Upper lobe of left lung (tissue), 4 donors: ENCODE data around the gene SNHG17.

Source experiments
- POLR2AphosphoS5 ChIP-seq, 2 donors: sonication (generic); formaldehyde crosslinking; IDR thresholded peaks; one replicate each; pipeline ENCODE4 v1.5.1; 2017; ENCODE audit warnings: antibody characterized with exemption in 2 of 2
- TF ChIP-seq, protein P1 (sequence below), 6 experiments: fragments of 450-650 bp in 4 of 6; fragments of 200-600 bp in 2 of 6; sonication (generic) in 2 of 6; IDR thresholded peaks; one replicate each; pipeline ENCODE4 v1.5.1; 2016 to 2019; ENCODE audit warnings: antibody characterized with exemption in 6 of 6

DNA sequence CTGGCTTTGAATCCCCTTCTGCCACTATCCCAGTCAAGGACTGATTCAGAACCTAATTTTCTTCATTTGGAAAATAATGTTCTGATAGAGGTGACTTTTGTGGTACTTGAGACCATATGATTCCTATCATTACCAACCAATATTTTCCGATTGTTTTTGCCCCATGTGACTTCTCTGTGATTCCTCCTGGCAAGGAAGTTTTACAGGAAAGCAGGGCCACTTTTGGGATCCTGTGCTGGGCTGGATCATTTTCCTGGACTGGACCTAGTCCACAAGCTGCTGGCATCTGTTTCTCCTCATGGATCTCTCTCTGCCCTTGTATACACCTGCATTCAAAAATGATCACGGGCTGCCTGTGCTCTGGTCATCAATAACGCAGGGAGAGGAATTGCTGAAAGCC lies 13.9 kb upstream of the SNHG17 start:
- TF ChIP-seq, protein P1, sequence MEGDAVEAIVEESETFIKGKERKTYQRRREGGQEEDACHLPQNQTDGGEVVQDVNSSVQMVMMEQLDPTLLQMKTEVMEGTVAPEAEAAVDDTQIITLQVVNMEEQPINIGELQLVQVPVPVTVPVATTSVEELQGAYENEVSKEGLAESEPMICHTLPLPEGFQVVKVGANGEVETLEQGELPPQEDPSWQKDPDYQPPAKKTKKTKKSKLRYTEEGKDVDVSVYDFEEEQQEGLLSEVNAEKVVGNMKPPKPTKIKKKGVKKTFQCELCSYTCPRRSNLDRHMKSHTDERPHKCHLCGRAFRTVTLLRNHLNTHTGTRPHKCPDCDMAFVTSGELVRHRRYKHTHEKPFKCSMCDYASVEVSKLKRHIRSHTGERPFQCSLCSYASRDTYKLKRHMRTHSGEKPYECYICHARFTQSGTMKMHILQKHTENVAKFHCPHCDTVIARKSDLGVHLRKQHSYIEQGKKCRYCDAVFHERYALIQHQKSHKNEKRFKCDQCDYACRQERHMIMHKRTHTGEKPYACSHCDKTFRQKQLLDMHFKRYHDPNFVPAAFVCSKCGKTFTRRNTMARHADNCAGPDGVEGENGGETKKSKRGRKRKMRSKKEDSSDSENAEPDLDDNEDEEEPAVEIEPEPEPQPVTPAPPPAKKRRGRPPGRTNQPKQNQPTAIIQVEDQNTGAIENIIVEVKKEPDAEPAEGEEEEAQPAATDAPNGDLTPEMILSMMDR (IDR thresholded peaks at IDR 0.05), result no peak
- no peak for TF ChIP-seq POLR2AphosphoS5 (IDR thresholded peaks at IDR 0.05)
